Activated CD8-positive, alpha-beta T cell treated with anti-CD3 and anti-CD28 coated beads for 36 hours (primary cell): ENCODE data around the gene MAP2K4. TPM values are rescaled to one million over a fixed set of nuclear protein-coding genes. Genes with fewer than 3 reads are reported as not detected.

Experiments used
- ATAC-seq: fragments of 200-7000 bp; cut with Tn5 transposase; one replicate; pipeline ENCODE4 v1.10.0; 2021; ENCODE audit warnings: mild to moderate bottlenecking, moderate library complexity
- CTCF ChIA-PET: fragments of 350-600 bp; sonication (Branson Sonifier 250); formaldehyde crosslinking; loops from one replicate; lab custom pipeline; 2021; ENCODE audit warnings: antibody characterized with exemption; lab: Charles Lee
- POLR2A ChIA-PET: fragments of 350-600 bp; sonication (Branson Sonifier 250); formaldehyde crosslinking; loops from one replicate; lab custom pipeline; 2021; ENCODE audit warnings: antibody characterized with exemption; lab: Charles Lee
- DNase-seq: peaks from one replicate; pipeline ENCODE4 v3.0.0-alpha.2; 2020
- H3K27ac Mint-ChIP-seq: one replicate; pipeline ENCODE4 v1.8.0; 2021; ENCODE audit warnings: mild to moderate bottlenecking, mixed read lengths
- H3K27me3 Mint-ChIP-seq: one replicate; pipeline ENCODE4 v1.8.0; 2021; ENCODE audit warnings: mixed read lengths
- H3K36me3 Mint-ChIP-seq: one replicate; pipeline ENCODE4 v1.8.0; 2021; ENCODE audit warnings: low read depth, mixed read lengths
- H3K4me1 Mint-ChIP-seq: one replicate; pipeline ENCODE4 v1.8.0; 2021; ENCODE audit warnings: low read depth, mixed read lengths
- H3K4me3 Mint-ChIP-seq: one replicate; pipeline ENCODE4 v1.8.0; 2021; ENCODE audit warnings: mild to moderate bottlenecking, moderate library complexity, mixed read lengths
- H3K9me3 Mint-ChIP-seq: one replicate; pipeline ENCODE4 v1.8.0; 2021; ENCODE audit warnings: mixed read lengths
- intact Hi-C: fragments of 100-400 bp; cut with micrococcal nuclease; formaldehyde crosslinking; loops from one replicate; pipeline ENCODE4 v1.10.0; 2022
- total RNA-seq, 2 experiments: library from RNA; stranded (reverse); gene quantifications; one replicate each; pipeline ENCODE4 v1.2.3, GENCODE V29; 2021
- TF ChIP-seq, protein P1 (sequence below): fragments of 200-600 bp; IDR thresholded peaks from one replicate; pipeline ENCODE4 v1.8.0; 2022; ENCODE audit warnings: antibody characterized with exemption, mild to moderate bottlenecking

The MAP2K4 gene
- total RNA-seq, 2 experiments from 2014 or later, result 45.6 to 49.0 TPM

DNA sequence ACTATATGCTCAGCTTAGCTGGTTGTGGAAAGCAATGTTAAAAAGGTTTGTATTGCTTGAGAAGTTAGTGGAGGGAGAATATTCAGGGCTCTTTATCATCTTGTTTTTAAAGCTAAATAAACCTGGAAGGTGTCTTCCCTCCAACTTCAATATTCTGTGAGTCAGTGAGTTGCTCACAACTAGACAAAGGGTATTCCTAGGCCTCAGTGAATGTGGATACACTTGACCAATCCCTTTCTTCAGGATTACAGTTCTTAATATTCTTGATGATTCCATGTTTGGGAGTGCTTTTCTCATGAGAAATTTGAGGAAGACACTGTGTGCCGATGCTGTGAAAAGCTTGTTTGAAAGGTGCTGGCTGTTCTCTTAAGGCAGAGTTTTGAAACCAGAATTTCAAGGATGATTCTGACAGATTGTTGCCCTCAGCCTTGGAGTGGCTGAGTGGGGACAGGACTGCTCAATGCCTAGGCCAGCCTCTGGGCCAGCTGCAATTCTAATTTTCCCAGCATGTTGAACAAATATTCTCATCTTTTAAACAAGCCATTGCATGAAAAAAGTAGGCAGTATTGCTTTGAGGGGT is 30.1 kb downstream of the MAP2K4 start:
- no peak for ATAC-seq
- Mint-ChIP-seq H3K4me3 (no peak overlapping the region), H3K4me1 (peaks cover 77% of the 10 kb centered on the region), H3K27ac (no peak overlapping the region), H3K27me3 (no peaks in the 10 kb centered on the region), H3K9me3 (no peaks in the 10 kb centered on the region), H3K36me3 (peaks cover 3% of the 10 kb centered on the region)
- CTCF ChIA-PET, result no interaction called here
- POLR2A ChIA-PET, result interaction anchor here (2.0 kb wide), 1 partner anchor 31 kb away, joined by 6 read pairs; the partner anchor contains the start of gene MAP2K4
- intact Hi-C loops, result no loop called here
- TF ChIP-seq, protein P1, sequence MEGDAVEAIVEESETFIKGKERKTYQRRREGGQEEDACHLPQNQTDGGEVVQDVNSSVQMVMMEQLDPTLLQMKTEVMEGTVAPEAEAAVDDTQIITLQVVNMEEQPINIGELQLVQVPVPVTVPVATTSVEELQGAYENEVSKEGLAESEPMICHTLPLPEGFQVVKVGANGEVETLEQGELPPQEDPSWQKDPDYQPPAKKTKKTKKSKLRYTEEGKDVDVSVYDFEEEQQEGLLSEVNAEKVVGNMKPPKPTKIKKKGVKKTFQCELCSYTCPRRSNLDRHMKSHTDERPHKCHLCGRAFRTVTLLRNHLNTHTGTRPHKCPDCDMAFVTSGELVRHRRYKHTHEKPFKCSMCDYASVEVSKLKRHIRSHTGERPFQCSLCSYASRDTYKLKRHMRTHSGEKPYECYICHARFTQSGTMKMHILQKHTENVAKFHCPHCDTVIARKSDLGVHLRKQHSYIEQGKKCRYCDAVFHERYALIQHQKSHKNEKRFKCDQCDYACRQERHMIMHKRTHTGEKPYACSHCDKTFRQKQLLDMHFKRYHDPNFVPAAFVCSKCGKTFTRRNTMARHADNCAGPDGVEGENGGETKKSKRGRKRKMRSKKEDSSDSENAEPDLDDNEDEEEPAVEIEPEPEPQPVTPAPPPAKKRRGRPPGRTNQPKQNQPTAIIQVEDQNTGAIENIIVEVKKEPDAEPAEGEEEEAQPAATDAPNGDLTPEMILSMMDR, result no peak
- DNase-seq, result no peak

DNA sequence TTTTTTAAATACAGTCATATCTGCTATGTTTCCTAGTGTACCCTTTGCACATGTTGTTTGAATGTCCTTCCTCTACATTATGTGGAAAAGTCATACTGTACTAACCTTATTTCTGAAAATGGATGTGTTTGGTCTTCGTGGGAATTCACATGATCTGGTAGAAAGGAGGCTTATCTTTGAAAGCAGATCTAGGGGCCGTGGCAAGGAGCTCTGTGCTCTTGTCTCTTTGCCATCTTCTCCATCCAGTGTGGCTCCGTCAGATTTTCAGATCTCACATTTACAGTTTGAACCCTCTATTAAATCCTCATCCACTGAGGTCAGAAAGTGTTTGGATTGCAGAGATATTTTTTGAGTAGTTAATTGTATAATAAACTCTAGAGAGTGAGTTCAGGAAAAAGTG is 32.9 kb downstream of the MAP2K4 start:
- CTCF ChIA-PET, result interaction anchor here (1.3 to 1.6 kb wide), 2 partner anchors 20 to 25 kb away, joined by 3 to 4 read pairs; no protein-coding TSS in a partner anchor
- peak overlapping the region; percentile 88 for H3K27ac Mint-ChIP-seq
- POLR2A ChIA-PET, result interaction anchor here (1.0 to 1.3 kb wide), 3 partner anchors 8 to 56 kb away, joined by 3 to 4 read pairs (median 3); partner anchors contain the start of gene ZNF18
- H3K27me3 Mint-ChIP-seq, result no peaks in the 10 kb centered on the region
- no peak for DNase-seq
- peak overlapping the region; percentile 64 for H3K4me3 Mint-ChIP-seq
- intact Hi-C loops, result no loop called here
- H3K9me3 Mint-ChIP-seq, result no peaks in the 10 kb centered on the region
- H3K4me1 Mint-ChIP-seq, result peaks cover 78% of the 10 kb centered on the region
- TF ChIP-seq, protein P1, result no peak
- ATAC-seq, result peak; percentile 18
- H3K36me3 Mint-ChIP-seq, result peaks cover 10% of the 10 kb centered on the region

DNA sequence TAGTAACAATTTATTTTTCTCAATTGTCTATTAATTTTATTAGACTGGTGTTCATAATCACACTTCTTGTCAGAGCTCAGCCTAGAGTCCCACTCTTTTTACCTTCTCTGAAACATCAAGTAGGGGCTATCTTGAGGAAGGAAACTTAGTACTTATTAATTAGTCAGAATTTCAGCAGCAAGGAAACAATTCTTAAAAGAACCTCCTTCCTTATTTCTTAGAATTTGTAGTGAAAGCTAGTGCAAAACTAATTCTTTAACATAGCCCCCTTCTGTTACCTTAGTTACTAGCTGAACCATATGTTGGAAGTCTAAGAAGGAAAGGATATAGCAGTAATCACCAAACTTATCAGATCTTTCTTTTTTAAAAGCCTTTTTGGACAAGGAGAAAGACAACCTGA is 35.2 kb downstream of the MAP2K4 start:
- ChIA-PET CTCF (interaction anchor here (0.8 to 2.1 kb wide), 3 partner anchors 9 to 19 kb away, joined by 3 to 6 read pairs (median 4); no protein-coding TSS in a partner anchor), POLR2A (interaction anchor here (1.1 to 1.2 kb wide), 2 partner anchors 9 to 38 kb away, joined by 3 to 4 read pairs; no protein-coding TSS in a partner anchor)
- H3K27me3 Mint-ChIP-seq, result no peaks in the 10 kb centered on the region
- H3K36me3 Mint-ChIP-seq, result peaks cover 17% of the 10 kb centered on the region
- intact Hi-C loops, result no loop called here
- peak overlapping the region; percentile 91 for H3K27ac Mint-ChIP-seq
- ATAC-seq (peak; percentile 80), DNase-seq (no peak)
- H3K4me3 Mint-ChIP-seq, result peak overlapping the region; percentile 43
- H3K4me1 Mint-ChIP-seq, result peaks cover 70% of the 10 kb centered on the region
- TF ChIP-seq, protein P1, result no peak
- no peaks in the 10 kb centered on the region for H3K9me3 Mint-ChIP-seq

DNA sequence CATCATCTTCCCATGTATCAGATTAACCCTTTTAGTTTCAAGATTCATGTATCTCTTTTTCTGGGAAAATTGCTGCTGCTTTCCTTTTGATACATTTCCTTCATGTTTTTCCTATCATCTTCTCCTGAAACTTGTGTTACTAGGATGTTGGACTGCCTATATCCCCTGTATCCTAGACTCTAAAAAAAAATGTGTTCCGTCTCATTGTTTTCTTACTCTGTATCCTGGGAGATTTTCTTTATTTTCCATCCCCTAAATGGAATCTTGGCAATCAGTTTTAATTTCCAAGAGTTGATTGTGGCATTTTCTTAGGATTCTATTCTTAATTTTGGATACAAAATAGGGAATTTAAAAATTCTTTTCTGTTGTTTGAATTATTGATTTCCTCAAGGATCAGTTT is 36.8 kb downstream of the MAP2K4 start:
- Mint-ChIP-seq H3K9me3 (no peaks in the 10 kb centered on the region), H3K36me3 (peaks cover 26% of the 10 kb centered on the region), H3K27ac (peak overlapping the region; percentile 61), H3K4me1 (peaks cover 60% of the 10 kb centered on the region), H3K4me3 (no peak overlapping the region), H3K27me3 (no peaks in the 10 kb centered on the region)
- CTCF ChIA-PET, result no interaction called here
- DNase-seq, result no peak
- no peak for ATAC-seq
- POLR2A ChIA-PET, result no interaction called here
- intact Hi-C loops, result no loop called here
- TF ChIP-seq, protein P1, result no peak

DNA sequence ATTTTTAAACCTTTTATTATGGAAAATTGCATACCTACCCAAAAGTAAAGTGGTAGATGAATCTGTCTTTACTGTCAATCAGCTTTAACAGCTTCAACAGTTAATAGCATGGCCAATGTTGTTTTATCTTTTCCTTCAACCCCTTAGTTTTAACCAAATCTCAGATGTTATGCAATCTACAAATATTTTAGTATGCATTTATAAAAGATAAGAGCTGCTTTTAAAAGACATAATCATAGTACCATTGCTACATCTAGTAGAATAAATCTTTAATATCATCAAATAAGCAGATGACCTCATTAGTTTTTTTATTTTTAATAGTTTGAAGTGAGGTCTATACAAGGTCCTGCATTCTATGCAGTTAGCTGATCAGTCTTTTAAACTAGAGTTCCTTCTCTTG is 37.9 kb downstream of the MAP2K4 start:
- Mint-ChIP-seq H3K27ac (no peak overlapping the region), H3K36me3 (peaks cover 35% of the 10 kb centered on the region), H3K9me3 (no peaks in the 10 kb centered on the region), H3K4me1 (peaks cover 52% of the 10 kb centered on the region), H3K4me3 (no peak overlapping the region), H3K27me3 (no peaks in the 10 kb centered on the region)
- ATAC-seq (no peak), DNase-seq (no peak)
- POLR2A ChIA-PET, result no interaction called here
- CTCF ChIA-PET, result no interaction called here
- TF ChIP-seq, protein P1, result no peak
- intact Hi-C loops, result no loop called here
